ENCODE data around the gene STRAP. TPM values are rescaled to one million over a fixed set of nuclear protein-coding genes. Genes with fewer than 3 reads are reported as not detected.
"Not testable (repeated sequence)": the region's sequence is repeated elsewhere in the genome, so short reads cannot be mapped to it uniquely, and the experiment has no call there.

The STRAP gene
- total and polyA plus RNA-seq, 2 donors (not counting 3 experiments of a cell fraction or from before 2014, with no cell fraction given) = 76.9 to 138 TPM

DNA sequence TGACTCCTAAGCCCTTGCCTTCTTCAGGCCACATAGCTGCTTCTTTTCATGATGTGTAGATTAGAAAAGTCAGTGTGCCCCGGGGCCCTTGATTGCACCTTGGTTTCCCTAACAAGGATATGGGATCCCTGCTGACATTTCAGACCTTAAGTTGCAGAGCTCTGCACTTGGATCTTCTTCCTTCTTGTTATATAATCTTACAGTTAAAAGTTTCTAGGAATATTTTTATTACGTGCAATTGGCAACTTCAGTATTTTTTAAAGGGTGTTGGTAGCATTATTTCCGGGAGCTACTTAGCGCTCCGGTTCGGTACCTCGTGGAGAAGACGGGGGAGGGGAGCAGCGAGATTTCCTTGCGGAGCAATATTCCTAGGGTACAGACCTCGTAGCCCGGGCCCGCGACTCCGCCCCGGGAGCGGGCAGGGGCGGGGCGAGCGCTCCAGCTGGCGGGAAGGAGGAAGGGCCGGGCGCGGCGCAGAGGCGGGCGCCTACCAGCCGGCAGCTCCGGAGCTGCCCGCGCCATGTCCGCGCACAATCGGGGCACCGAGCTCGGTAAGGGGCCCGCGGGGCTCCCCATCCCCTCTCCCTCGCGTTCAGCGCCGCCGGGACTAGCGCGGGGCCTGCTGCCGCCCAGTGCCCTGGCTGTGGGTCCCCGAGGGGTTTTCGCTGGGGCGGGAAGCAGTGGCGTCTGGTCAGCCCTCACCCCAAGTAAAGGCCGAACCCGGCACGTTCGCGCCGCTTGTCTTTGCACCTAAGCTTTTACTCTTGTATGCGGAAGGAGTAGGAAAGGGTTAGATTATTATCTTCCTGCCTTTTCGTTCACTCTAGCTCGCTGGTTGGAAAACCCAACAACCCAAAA is 28.9 kb downstream of the STRAP start, which contains the start of gene DERA:
TSS of gene DERA (plus strand) at position 469 of the 858 bp plus-strand sequence. CDS start at position 521, 52 bp downstream.
- Histone ChIP-seq H3K36me3 (ENCODE audit: control insufficient read depth in 2 of 2, extremely low read depth in 1 of 2, insufficient read depth in 2 of 2, low read length in 2 of 2) (peaks cover 0 to 2% of the 10 kb centered on the region in 2 experiments), H2AFZ (ENCODE audit: low read depth, low read length) (peak within 1 kb of the TSS; percentile 89), H4K20me1 (replicated peaks; ENCODE audit: control insufficient read depth, extremely low read depth, insufficient read depth, low read length) (no peaks in the 10 kb centered on the region), H3K9me3 (replicated peaks; ENCODE audit: control insufficient read depth, insufficient read depth, low read length) (no peaks in the 10 kb centered on the region), H3K27ac (ENCODE audit: insufficient read depth, low read depth, low read length) (peak within 1 kb of the TSS; percentile 98), H3K27me3 (ENCODE audit: control insufficient read depth in 2 of 2, insufficient read depth in 2 of 2, low read length in 2 of 2) (no peaks in the 10 kb centered on the region), H3K4me3 (replicated peaks in 1 of 3; ENCODE audit: insufficient read depth in 1 of 3, low read depth in 1 of 3, low read length in 3 of 3) (peak within 1 kb of the TSS; percentile 80 to 96 (median 90)), H3K9me1 (replicated peaks; ENCODE audit: control insufficient read depth, extremely low read depth, insufficient read depth, low read length) (no peaks in the 10 kb centered on the region), H3K79me2 (ENCODE audit: control insufficient read depth, insufficient read depth, low read length) (peaks cover 14% of the 10 kb centered on the region), H3K4me1 (ENCODE audit: control insufficient read depth, extremely low read depth, insufficient read depth, low read length) (peaks cover 17% of the 10 kb centered on the region), H3K9ac (replicated peaks; ENCODE audit: extremely low read depth, insufficient read depth, low read length) (peak within 1 kb of the TSS; percentile 99), H3K4me2 (ENCODE audit: insufficient read depth, low read length) (peak within 1 kb of the TSS; percentile 91)
- intact Hi-C loops (cut with micrococcal nuclease) = loop anchor here (1.0 to 10.0 kb wide), 3 partner anchors 29 to 434 kb away; partner anchors contain the start of genes MGST1 and STRAP
- dilution Hi-C loops (cut with MboI; ENCODE audit: extremely low pct_ligation_motif_present, low sequenced_read_pairs) = no loop called here
- BruUV-seq (replicated peaks) = TSS peak; percentile 72
- peak; percentile 75 for FAIRE-seq
- ChIA-PET CTCF (interaction anchor here (0.9 to 6.2 kb wide), 8 partner anchors 10 to 72 kb away, joined by 3 to 65 read pairs (median 4); no protein-coding TSS in a partner anchor), POLR2A (interaction anchor here (0.7 to 1.2 kb wide), 2 partner anchors 14 to 68 kb away, joined by 3 to 4 read pairs; no protein-coding TSS in a partner anchor)
- DNase-seq (ENCODE audit: low read depth, low spot score) = peak; percentile 85
- TF ChIP-seq MYC (IDR thresholded peaks at IDR 0.05; ENCODE audit: low read depth, low read length) (no peak), POLR2AphosphoS5 (IDR thresholded peaks at IDR 0.05; ENCODE audit: insufficient read depth, low read depth, low read length) (peak; percentile 98), POLR2A (IDR thresholded peaks at IDR 0.05; ENCODE audit: low read depth, low read length) (peak; percentile 94), FOS (IDR thresholded peaks at IDR 0.05; ENCODE audit: borderline replicate concordance, insufficient read depth, low read length) (no peak), GATA2 (IDR thresholded peaks at IDR 0.05; ENCODE audit: insufficient read depth, insufficient read length, low read depth, low read length) (peak; percentile 81)
- TF ChIP-seq, protein P1, sequence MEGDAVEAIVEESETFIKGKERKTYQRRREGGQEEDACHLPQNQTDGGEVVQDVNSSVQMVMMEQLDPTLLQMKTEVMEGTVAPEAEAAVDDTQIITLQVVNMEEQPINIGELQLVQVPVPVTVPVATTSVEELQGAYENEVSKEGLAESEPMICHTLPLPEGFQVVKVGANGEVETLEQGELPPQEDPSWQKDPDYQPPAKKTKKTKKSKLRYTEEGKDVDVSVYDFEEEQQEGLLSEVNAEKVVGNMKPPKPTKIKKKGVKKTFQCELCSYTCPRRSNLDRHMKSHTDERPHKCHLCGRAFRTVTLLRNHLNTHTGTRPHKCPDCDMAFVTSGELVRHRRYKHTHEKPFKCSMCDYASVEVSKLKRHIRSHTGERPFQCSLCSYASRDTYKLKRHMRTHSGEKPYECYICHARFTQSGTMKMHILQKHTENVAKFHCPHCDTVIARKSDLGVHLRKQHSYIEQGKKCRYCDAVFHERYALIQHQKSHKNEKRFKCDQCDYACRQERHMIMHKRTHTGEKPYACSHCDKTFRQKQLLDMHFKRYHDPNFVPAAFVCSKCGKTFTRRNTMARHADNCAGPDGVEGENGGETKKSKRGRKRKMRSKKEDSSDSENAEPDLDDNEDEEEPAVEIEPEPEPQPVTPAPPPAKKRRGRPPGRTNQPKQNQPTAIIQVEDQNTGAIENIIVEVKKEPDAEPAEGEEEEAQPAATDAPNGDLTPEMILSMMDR (IDR thresholded peaks at IDR 0.05; ENCODE audit: extremely low read depth in 1 of 2, insufficient read depth in 1 of 2, low read depth in 1 of 2, low read length in 2 of 2) = no peak

DNA sequence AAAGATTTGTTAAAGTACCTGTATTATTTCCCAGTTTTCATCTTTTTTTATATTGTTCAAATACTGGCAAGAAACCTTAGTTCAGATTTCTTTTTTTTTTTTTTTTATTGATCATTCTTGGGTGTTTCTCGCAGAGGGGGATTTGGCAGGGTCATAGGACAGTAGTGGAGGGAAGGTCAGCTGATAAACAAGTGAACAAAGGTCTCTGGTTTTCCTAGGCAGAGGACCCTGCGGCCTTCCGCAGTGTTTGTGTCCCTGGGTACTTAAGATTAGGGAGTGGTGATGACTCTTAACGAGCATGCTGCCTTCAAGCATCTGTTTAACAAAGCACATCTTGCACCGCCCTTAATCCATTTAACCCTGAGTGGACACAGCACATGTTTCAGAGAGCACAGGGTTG is 29.7 kb downstream of the STRAP start:
- Histone ChIP-seq H3K4me1 (ENCODE audit: control insufficient read depth, extremely low read depth, insufficient read depth, low read length) (peaks cover 17% of the 10 kb centered on the region), H3K4me2 (ENCODE audit: insufficient read depth, low read length) (peak overlapping the region; percentile 91), H3K79me2 (ENCODE audit: control insufficient read depth, insufficient read depth, low read length) (peaks cover 14% of the 10 kb centered on the region), H2AFZ (ENCODE audit: low read depth, low read length) (peak overlapping the region; percentile 58), H3K4me3 (replicated peaks in 1 of 3; ENCODE audit: insufficient read depth in 1 of 3, low read depth in 1 of 3, low read length in 3 of 3) (peak overlapping the region; percentile 80 to 96 (median 90)), H3K9ac (replicated peaks; ENCODE audit: extremely low read depth, insufficient read depth, low read length) (peak overlapping the region; percentile 99), H3K27ac (ENCODE audit: insufficient read depth, low read depth, low read length) (peak overlapping the region; percentile 98)
- dilution Hi-C loops (cut with MboI; ENCODE audit: extremely low pct_ligation_motif_present, low sequenced_read_pairs); H3K36me3 ChIP-seq (ENCODE audit: control insufficient read depth in 2 of 2, extremely low read depth in 1 of 2, insufficient read depth in 2 of 2, low read length in 2 of 2); H3K9me1 ChIP-seq (replicated peaks; ENCODE audit: control insufficient read depth, extremely low read depth, insufficient read depth, low read length); H3K27me3 ChIP-seq (ENCODE audit: control insufficient read depth in 2 of 2, insufficient read depth in 2 of 2, low read length in 2 of 2); DNase-seq (ENCODE audit: low read depth, low spot score); BruUV-seq (replicated peaks); FAIRE-seq; H4K20me1 ChIP-seq (replicated peaks; ENCODE audit: control insufficient read depth, extremely low read depth, insufficient read depth, low read length); H3K9me3 ChIP-seq (replicated peaks; ENCODE audit: control insufficient read depth, insufficient read depth, low read length): not testable (repeated sequence)
- intact Hi-C loops (cut with micrococcal nuclease) = loop anchor here (1.0 to 10.0 kb wide), 3 partner anchors 30 to 433 kb away; partner anchors contain the start of genes MGST1 and STRAP
- ChIA-PET CTCF (interaction anchor here (6.2 kb wide), 1 partner anchor 14 kb away, joined by 65 read pairs; no protein-coding TSS in a partner anchor), POLR2A (interaction anchor here (0.7 to 1.2 kb wide), 2 partner anchors 13 to 67 kb away, joined by 3 to 4 read pairs; no protein-coding TSS in a partner anchor)

DNA sequence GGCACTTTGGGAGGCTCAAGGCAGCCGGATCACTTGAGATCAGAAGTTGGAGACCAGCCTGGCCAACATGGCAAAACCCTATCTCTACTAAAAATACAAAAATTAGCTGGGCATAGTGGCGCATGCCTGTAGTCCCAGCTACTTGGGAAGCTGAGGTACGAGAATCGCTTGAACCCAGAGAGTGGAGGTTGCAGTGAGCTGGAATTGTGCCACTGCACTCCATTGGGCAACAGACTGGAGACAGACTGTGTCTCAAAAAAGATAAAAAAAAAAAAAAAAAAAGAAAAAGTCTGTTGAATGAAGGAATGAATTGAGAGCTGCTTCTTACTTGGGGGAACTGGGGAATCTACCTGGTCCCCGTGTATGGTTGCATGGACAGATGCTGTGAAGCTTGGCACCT is 31.9 kb downstream of the STRAP start:
- dilution Hi-C loops (cut with MboI; ENCODE audit: extremely low pct_ligation_motif_present, low sequenced_read_pairs); BruUV-seq (replicated peaks); H3K36me3 ChIP-seq (ENCODE audit: control insufficient read depth in 2 of 2, extremely low read depth in 1 of 2, insufficient read depth in 2 of 2, low read length in 2 of 2); FAIRE-seq; H2AFZ ChIP-seq (ENCODE audit: low read depth, low read length); POLR2A ChIA-PET; H3K4me3 ChIP-seq (replicated peaks in 1 of 3; ENCODE audit: insufficient read depth in 1 of 3, low read depth in 1 of 3, low read length in 3 of 3); H3K9me3 ChIP-seq (replicated peaks; ENCODE audit: control insufficient read depth, insufficient read depth, low read length); H3K9ac ChIP-seq (replicated peaks; ENCODE audit: extremely low read depth, insufficient read depth, low read length); H4K20me1 ChIP-seq (replicated peaks; ENCODE audit: control insufficient read depth, extremely low read depth, insufficient read depth, low read length); H3K27me3 ChIP-seq (ENCODE audit: control insufficient read depth in 2 of 2, insufficient read depth in 2 of 2, low read length in 2 of 2); H3K27ac ChIP-seq (ENCODE audit: insufficient read depth, low read depth, low read length); H3K4me2 ChIP-seq (ENCODE audit: insufficient read depth, low read length); DNase-seq (ENCODE audit: low read depth, low spot score); H3K9me1 ChIP-seq (replicated peaks; ENCODE audit: control insufficient read depth, extremely low read depth, insufficient read depth, low read length): not testable (repeated sequence)
- Histone ChIP-seq H3K79me2 (ENCODE audit: control insufficient read depth, insufficient read depth, low read length) (peaks cover 14% of the 10 kb centered on the region), H3K4me1 (ENCODE audit: control insufficient read depth, extremely low read depth, insufficient read depth, low read length) (peaks cover 17% of the 10 kb centered on the region)
- intact Hi-C loops (cut with micrococcal nuclease) = loop anchor here (10.0 kb wide), 1 partner anchor 431 kb away; the partner anchor contains the start of gene MGST1
- CTCF ChIA-PET = interaction anchor here (0.6 to 3.8 kb wide), 3 partner anchors 11 to 64 kb away, joined by 3 to 21 read pairs (median 3); no protein-coding TSS in a partner anchor

Measured in endothelial cell of umbilical vein (primary cell).